Testis (tissue), 3 donors: ENCODE measurements around the gene NFKBIE. TPM values are rescaled to one million over a fixed set of nuclear protein-coding genes. Genes with fewer than 3 reads are reported as not detected.

Experiments
- DNase-seq: peaks from one replicate; pipeline ENCODE4 v3.0.0-alpha.2; 2019
- H3K27ac ChIP-seq, 2 donors: fragments of 200-600 bp; sonication (generic); one replicate each; pipeline ENCODE4 v1.5.1; 2019
- H3K27me3 ChIP-seq: fragments of 200-600 bp; sonication (generic); one replicate; pipeline ENCODE4 v1.5.1; 2019
- H3K36me3 ChIP-seq: fragments of 200-600 bp; sonication (generic); one replicate; pipeline ENCODE4 v1.5.1; 2017; ENCODE audit warnings: low read depth; ENCODE audit errors: missing control alignments
- H3K4me1 ChIP-seq: fragments of 200-600 bp; sonication (generic); one replicate; pipeline ENCODE4 v1.5.1; 2019
- H3K4me3 ChIP-seq, 2 donors: fragments of 200-600 bp; sonication (generic); one replicate each; pipeline ENCODE4 v1.5.1; 2017 to 2019
- H3K9me3 ChIP-seq: fragments of 200-600 bp; sonication (generic); one replicate; pipeline ENCODE4 v1.5.1; 2017
- POLR2A ChIP-seq: fragments of 450-650 bp; IDR thresholded peaks from one replicate; pipeline ENCODE4 v1.6.1; 2017; ENCODE audit warnings: antibody characterized with exemption, mild to moderate bottlenecking, moderate library complexity
- WGBS, 2 donors: methylation state at CpG; one replicate each; pipeline ENCODE4 v1.1.5; 2018; 5-methylcytosine and 5-hydroxymethylcytosine counted together
- intact Hi-C: fragments of 100-400 bp; cut with DNase I; formaldehyde crosslinking; loops from one replicate; pipeline ENCODE4 v1.15.1; 2023; ENCODE audit warnings: low total_unique reads
- polyA plus RNA-seq: library from polyadenylated mRNA; stranded (reverse); fragments of 350-450 nt; fragmentation: Illumina TruSeq; extraction: RNeasy Lipid Tissue Mini Kit (QIAGEN cat#74804); gene quantifications from one replicate; pipeline ENCODE4 v1.2.3, GENCODE V29; 2014; ENCODE audit warnings: low read depth, low replicate concordance; ENCODE audit not compliant: insufficient read depth
- total RNA-seq, 2 donors: library from RNA; depleted of rRNA; stranded (reverse); fragments of >200 nt; gene quantifications; one replicate each; pipeline ENCODE4 v1.2.3, GENCODE V29; 2016
- TF ChIP-seq, protein P1 (sequence below), 3 experiments: fragments of 450-650 bp in 2 of 3; fragments of 200-600 bp in 1 of 3; sonication (generic) in 1 of 3; IDR thresholded peaks; one replicate each; pipeline ENCODE4 v1.5.1; 2016 to 2019; ENCODE audit warnings: antibody characterized with exemption in 3 of 3, mild to moderate bottlenecking in 2 of 3, moderate library complexity in 1 of 3

Gene NFKBIE
- total and polyA plus RNA-seq, 3 donors from 2014 or later = 13.1 to 29.2 (median 18.3) TPM

DNA sequence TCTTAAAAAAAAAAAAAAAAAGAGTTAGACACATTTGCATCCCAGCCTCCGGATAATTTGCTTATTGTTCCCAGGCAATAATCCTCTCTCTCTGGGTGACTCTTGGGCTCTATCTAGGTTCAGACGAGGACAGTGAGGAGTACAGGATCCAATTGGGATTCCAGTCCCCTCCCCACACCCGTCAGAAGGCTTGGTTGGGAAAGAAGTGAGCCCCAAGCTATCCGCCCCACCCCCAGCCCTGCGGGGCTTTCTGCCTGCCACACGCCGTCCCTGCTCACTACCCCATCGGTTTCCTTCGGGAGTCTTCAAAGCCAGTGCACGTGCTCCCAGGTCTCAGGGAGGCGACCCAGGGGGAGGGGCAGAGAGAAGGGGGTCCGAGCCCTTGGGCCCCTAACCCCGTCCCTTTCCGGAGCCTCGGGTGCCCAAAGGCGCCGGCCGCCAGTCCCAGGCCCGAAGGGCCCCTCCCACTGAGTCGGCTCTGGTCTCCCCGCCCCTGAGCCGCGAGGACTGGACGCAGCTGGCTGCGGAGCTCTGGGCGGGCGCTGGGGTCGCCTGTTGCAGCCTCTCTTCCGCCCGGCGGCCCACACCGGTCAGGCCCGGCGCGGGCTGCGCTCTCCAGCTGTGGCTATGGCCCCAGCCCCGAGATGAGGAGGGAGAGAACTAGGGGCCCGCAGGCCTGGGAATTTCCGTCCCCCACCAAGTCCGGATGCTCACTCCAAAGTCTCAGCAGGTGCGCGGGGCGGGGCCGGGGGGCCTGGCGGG lies 46.1 kb downstream of the NFKBIE start:
- Histone ChIP-seq H3K4me1 (peaks cover 54% of the 10 kb centered on the region), H3K9me3 (no peaks in the 10 kb centered on the region), H3K27ac (peak overlapping the region; percentile 65 to 92), H3K36me3 (no peaks in the 10 kb centered on the region), H3K4me3 (peak overlapping the region; percentile 36 to 63), H3K27me3 (no peaks in the 10 kb centered on the region)
- TF ChIP-seq, protein P1, sequence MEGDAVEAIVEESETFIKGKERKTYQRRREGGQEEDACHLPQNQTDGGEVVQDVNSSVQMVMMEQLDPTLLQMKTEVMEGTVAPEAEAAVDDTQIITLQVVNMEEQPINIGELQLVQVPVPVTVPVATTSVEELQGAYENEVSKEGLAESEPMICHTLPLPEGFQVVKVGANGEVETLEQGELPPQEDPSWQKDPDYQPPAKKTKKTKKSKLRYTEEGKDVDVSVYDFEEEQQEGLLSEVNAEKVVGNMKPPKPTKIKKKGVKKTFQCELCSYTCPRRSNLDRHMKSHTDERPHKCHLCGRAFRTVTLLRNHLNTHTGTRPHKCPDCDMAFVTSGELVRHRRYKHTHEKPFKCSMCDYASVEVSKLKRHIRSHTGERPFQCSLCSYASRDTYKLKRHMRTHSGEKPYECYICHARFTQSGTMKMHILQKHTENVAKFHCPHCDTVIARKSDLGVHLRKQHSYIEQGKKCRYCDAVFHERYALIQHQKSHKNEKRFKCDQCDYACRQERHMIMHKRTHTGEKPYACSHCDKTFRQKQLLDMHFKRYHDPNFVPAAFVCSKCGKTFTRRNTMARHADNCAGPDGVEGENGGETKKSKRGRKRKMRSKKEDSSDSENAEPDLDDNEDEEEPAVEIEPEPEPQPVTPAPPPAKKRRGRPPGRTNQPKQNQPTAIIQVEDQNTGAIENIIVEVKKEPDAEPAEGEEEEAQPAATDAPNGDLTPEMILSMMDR (IDR thresholded peaks at IDR 0.05) = no peak
- no peak for TF ChIP-seq POLR2A
- intact Hi-C loops = no loop called here
- WGBS, 2 donors = 0 to 3% methylated on average over 3 to 29 of the region's 45 CpGs
- DNase-seq = peak; percentile 82

DNA sequence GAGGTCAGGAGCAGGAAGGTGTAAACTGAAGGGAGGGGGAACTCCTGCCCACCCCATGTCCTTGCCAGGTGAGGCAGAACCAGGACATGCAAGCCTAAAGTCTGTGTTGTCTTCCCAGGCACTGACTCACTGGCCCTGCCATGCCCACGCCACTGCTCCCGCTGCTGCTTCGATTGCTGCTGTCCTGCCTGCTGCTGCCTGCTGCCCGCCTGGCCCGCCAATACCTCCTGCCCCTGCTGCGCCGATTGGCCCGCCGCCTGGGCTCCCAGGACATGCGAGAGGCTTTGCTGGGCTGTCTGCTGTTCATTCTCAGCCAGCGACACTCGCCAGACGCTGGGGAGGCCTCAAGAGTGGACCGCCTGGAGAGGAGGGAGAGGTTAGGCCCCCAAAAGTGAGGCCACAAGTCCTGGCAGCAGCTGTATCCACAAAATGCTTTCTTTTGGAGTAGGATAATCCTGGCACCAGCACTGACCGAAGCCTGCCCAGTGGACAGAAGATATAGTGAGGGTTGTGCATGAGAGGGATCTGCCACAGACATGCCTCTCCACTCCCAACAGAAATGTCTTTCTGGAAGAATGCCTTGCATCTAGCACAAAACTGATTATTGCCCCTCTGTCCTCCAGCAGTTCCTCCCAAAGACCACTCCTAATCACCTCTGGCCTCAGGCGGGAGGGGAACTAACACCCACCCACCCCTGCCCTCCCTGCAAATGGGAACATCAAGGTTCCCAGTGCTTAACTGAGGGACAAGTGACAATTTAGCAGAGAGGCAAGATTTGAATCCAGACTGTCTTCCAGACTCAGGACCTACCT lies 47.8 kb downstream of the NFKBIE start:
- H3K36me3 ChIP-seq = no peaks in the 10 kb centered on the region
- TF ChIP-seq POLR2A = no peak
- TF ChIP-seq, protein P1 (IDR thresholded peaks at IDR 0.05) = no peak
- peaks cover 44% of the 10 kb centered on the region for H3K4me1 ChIP-seq
- no peaks in the 10 kb centered on the region for H3K27me3 ChIP-seq
- 53 to 74% methylated on average over 16 of the region's 16 CpGs for WGBS, 2 donors
- intact Hi-C loops = no loop called here
- no peaks in the 10 kb centered on the region for H3K9me3 ChIP-seq
- H3K4me3 ChIP-seq = no peak overlapping the region
- peak overlapping the region; percentile 61 to 92 for H3K27ac ChIP-seq
- DNase-seq = no peak

DNA sequence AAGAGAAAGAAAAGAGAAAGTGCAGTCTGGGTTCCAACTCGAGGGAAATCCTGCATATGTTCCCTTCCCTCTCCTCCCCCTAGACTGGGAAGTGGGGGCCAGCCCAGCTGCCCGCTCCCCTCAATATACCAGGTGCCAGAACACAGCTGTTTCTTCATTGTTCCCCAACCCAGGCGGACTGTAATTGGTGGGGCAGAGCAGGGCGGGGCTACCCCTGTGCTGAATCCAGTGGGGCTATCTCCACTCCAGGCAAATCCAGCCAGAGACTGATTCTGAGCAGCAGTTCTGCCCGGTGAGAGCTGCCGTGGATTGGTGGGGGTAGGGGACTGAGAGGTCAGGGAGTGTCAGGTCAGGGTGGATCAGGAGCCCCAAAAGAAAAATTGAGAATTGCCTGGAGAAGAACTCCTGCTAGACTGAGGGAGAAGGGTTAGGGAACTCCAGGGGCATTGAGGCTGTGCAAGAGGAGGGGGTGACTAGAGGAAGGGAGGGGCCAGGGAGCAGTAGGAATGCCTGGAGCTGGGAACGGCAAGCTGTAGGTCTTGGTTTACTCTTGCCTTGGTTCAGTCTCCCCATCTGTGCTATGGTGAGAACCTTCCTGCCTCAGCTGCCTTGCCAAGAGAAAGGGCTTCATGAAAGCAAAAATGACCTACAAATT lies 48.5 kb downstream of the NFKBIE start, which contains the start of gene MYMX:
Gene MYMX, plus strand, starts transcription at position 250 of the 655 bp plus-strand sequence. CDS start 546 bp downstream, outside the sequence.
- Histone ChIP-seq H3K27me3 (no peaks in the 10 kb centered on the region), H3K9me3 (no peaks in the 10 kb centered on the region), H3K4me3 (no peak within 1 kb of the TSS), H3K27ac (peak within 1 kb of the TSS; percentile 61 to 92), H3K4me1 (peaks cover 36% of the 10 kb centered on the region), H3K36me3 (no peaks in the 10 kb centered on the region)
- no peak for TF ChIP-seq POLR2A
- TF ChIP-seq, protein P1 (IDR thresholded peaks at IDR 0.05) = no peak
- intact Hi-C loops = no loop called here
- whole genome bisulfite sequencing, 2 donors = 30 to 41% methylated on average over 7 of the region's 7 CpGs
- DNase-seq = no peak

DNA sequence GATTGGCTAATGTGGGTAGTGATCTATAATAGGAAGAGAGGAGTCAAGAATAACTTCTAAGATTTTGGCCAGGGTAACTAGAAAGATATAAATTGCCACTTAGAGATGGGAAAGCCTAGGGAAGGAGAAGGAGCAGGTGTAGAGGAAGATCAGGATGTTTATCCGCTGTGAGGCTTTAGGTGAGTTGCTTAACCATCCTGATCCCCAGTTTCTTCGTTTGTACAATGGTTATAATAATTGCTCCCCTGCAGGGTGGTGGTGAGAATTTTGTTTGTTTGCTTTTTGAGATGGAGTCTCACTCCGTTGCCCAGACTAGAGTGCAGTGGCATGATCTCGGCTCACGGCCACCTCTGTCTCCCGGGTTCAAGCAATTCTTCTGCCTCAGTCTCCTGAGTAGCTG lies 51.0 kb downstream of the NFKBIE start:
- no peaks in the 10 kb centered on the region for H3K9me3 ChIP-seq
- no peak for TF ChIP-seq POLR2A
- TF ChIP-seq, protein P1 (IDR thresholded peaks at IDR 0.05) = no peak
- DNase-seq = no peak
- H3K27ac ChIP-seq = no peak overlapping the region
- intact Hi-C loops = no loop called here
- H3K36me3 ChIP-seq = no peaks in the 10 kb centered on the region
- H3K4me3 ChIP-seq = no peak overlapping the region
- no peaks in the 10 kb centered on the region for H3K27me3 ChIP-seq
- H3K4me1 ChIP-seq = peaks cover 19% of the 10 kb centered on the region
- 92 to 97% methylated on average over 6 of the region's 6 CpGs for WGBS, 2 donors
